GM10266 (cell line): ENCODE results near the gene HP1BP3.

ENCODE experiments used
- DNase-seq: peaks from one replicate; pipeline ENCODE4 v3.0.0; 2012; ENCODE audit errors: extremely low spot score
- TF ChIP-seq, protein P1 (sequence below): IDR thresholded peaks from 2 replicates; pipeline ENCODE4 v1.5.1; 2012; ENCODE audit warnings: mild to moderate bottlenecking, low read depth; ENCODE audit not compliant: control insufficient read depth, insufficient read depth; ENCODE audit errors: missing control alignments

The HP1BP3 gene

DNA sequence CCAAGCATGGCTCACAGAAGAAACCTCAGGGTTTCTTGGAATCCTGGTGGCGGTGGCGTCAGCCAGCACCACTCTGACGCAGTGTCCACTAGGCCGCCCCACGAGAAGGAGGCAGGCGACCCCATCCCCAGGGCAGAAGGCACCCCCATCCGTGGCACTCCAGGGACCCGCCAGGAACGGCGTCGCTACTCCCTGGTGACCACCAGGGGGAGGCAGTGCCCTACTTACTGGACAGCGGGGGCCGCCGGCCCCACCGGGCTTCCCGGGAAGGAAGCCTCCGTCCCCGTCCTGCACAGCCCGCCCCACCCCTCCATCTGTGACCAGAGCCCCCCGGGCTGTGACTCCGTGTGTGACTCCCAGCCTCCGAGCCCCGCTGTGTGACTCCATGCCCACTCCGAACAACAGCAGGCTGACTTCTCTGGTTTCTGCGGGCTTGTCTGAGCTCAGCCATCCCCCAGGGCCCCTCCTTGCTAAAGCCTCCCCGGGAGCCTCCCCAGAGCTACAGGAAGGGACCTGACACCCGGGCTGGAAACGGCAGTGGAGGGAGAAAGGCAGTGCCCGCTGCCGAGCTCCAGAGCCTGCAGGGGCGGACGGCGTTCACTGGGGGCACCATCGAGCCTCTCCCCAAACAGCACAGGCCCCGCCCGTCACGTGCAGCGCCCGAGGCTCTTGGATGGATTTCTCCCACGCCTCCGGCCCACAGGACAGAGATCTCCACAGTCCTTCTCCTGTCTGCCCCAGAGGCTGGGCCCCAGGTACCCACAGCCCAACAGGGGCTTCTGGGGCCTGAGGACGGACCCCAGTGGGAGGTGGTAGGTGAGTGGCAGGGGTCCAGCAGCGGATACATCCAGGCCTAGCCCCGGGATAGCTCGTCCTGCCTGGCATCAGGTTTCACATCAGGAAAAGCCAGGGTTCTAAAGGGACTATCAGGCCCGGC, 90.4 kb downstream of the HP1BP3 start:
- peak; percentile 87 for DNase-seq
- TF ChIP-seq, protein P1, sequence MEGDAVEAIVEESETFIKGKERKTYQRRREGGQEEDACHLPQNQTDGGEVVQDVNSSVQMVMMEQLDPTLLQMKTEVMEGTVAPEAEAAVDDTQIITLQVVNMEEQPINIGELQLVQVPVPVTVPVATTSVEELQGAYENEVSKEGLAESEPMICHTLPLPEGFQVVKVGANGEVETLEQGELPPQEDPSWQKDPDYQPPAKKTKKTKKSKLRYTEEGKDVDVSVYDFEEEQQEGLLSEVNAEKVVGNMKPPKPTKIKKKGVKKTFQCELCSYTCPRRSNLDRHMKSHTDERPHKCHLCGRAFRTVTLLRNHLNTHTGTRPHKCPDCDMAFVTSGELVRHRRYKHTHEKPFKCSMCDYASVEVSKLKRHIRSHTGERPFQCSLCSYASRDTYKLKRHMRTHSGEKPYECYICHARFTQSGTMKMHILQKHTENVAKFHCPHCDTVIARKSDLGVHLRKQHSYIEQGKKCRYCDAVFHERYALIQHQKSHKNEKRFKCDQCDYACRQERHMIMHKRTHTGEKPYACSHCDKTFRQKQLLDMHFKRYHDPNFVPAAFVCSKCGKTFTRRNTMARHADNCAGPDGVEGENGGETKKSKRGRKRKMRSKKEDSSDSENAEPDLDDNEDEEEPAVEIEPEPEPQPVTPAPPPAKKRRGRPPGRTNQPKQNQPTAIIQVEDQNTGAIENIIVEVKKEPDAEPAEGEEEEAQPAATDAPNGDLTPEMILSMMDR: peak; percentile 91

DNA sequence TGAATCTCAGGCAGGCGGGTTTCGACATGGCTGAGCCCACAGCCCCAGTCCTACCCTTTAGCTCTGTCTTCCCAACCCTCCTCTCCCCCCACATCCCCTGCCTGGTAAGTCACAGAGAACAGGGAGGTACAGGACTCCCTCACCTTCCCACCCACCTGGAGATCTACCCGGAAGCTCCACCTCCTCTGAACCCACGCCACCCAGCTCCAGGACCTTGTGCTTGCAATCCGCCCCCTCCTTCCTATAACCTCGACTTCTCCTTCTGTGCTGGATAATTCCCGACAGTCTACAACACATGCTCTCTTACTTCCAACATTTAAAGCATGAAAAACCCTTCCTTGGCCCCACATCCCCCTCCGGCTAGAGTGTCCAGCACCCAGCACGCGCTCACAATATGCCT, 91.6 kb downstream of the HP1BP3 start:
- no peak for DNase-seq
- TF ChIP-seq, protein P1: no peak

DNA sequence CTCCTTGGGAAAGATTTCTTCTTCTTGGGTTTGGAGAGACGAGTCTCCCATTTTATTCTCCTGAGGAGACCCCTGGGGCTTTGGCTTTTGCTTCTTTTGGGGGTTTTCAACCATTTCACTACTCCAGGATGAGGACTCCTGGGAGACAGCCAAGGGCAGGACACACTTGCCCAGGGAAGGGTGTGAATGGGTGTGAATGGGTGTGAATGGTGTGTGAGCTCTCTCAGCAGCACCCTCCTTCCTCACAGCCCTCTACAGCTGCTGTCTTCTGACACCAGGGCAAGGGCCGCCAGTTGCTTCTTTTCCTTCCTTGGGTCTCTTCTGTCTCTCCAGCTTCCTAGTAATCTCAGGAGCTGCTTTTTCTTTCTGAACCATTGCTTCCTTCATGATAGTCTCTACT, 93.5 kb downstream of the HP1BP3 start:
- TF ChIP-seq, protein P1: no peak
- DNase-seq: no peak
